Karpas-422 (cell line): ENCODE results near the gene ANKRD29. TPM values are rescaled to one million over a fixed set of nuclear protein-coding genes. Genes with fewer than 3 reads are reported as not detected.

Experiments used
- DNase-seq: peaks from one replicate; pipeline ENCODE4 v3.0.0-alpha.2; 2015
- H2AFZ ChIP-seq: fragments of 200-600 bp; sonication (generic); 2 replicates; pipeline ENCODE4 v1.6.1; 2014; ENCODE audit warnings: antibody characterized with exemption, low read length, mixed read lengths
- H3K27ac ChIP-seq: fragments of 200-600 bp; sonication (generic); 2 replicates; pipeline ENCODE4 v1.5.1; 2014; ENCODE audit warnings: mild to moderate bottlenecking, low read length, moderate library complexity
- H3K27me3 ChIP-seq: fragments of 200-600 bp; sonication (generic); 2 replicates; pipeline ENCODE4 v1.6.1; 2014; ENCODE audit warnings: low read length, mixed read lengths
- H3K36me3 ChIP-seq: fragments of 200-600 bp; sonication (generic); 2 replicates; pipeline ENCODE4 v1.6.1; 2014; ENCODE audit warnings: low read length, mixed read lengths; ENCODE audit not compliant: insufficient read depth
- H3K4me1 ChIP-seq: fragments of 200-600 bp; sonication (generic); 2 replicates; pipeline ENCODE4 v1.6.1; 2014; ENCODE audit warnings: mild to moderate bottlenecking, low read length, mixed read lengths
- H3K4me2 ChIP-seq: fragments of 200-600 bp; sonication (generic); 2 replicates; pipeline ENCODE4 v1.6.1; 2014; ENCODE audit warnings: low read length, low read depth, mild to moderate bottlenecking; ENCODE audit not compliant: poor library complexity, severe bottlenecking
- H3K4me3 ChIP-seq: fragments of 200-600 bp; sonication (generic); 2 replicates; pipeline ENCODE4 v1.5.1; 2014; ENCODE audit warnings: mild to moderate bottlenecking, antibody characterized with exemption, low read length, mixed read lengths
- H3K79me2 ChIP-seq: fragments of 200-600 bp; sonication (generic); 2 replicates; pipeline ENCODE4 v1.6.1; 2014; ENCODE audit warnings: mild to moderate bottlenecking, low read length, mixed read lengths
- H3K9ac ChIP-seq: fragments of 200-600 bp; sonication (generic); 2 replicates; pipeline ENCODE4 v1.6.0; 2014; ENCODE audit warnings: low read length
- H3K9me2 ChIP-seq: fragments of 200-600 bp; sonication (generic), shearing (Covaris generic); replicated peaks from 2 replicates; pipeline ENCODE4 v1.6.0; 2014; ENCODE audit warnings: mild to moderate bottlenecking, low read length, moderate library complexity; ENCODE audit not compliant: insufficient read depth
- H3K9me3 ChIP-seq: fragments of 300-700, 200-600 bp; sonication (generic); 2 replicates; pipeline ENCODE4 v1.6.1; 2014; ENCODE audit warnings: low read length, mixed read lengths
- H4K20me1 ChIP-seq: fragments of 200-600 bp; sonication (generic); 2 replicates; pipeline ENCODE4 v1.6.1; 2014; ENCODE audit warnings: mild to moderate bottlenecking, antibody characterized with exemption, low read length, low read depth; ENCODE audit not compliant: insufficient read depth
- total RNA-seq: library from RNA; depleted of rRNA; stranded (reverse); fragments of >200 nt; shearing (Covaris generic); gene quantifications from 2 replicates; pipeline ENCODE4 v1.2.3, GENCODE V29; 2014; ENCODE audit warnings: low replicate concordance

The ANKRD29 gene
- total RNA-seq, 1 experiment from 2014 or later, result not detected

- no peaks in the 10 kb centered on the region for H3K4me1 ChIP-seq
- no peaks in the 10 kb centered on the region for H4K20me1 ChIP-seq
- H3K79me2 ChIP-seq, result no peaks in the 10 kb centered on the region
- no peaks in the 10 kb centered on the region for H3K27me3 ChIP-seq
- no peaks in the 10 kb centered on the region for H3K9me3 ChIP-seq
- H3K9me2 ChIP-seq, result no peaks in the 10 kb centered on the region
- no peaks in the 10 kb centered on the region for H3K36me3 ChIP-seq
- H3K4me3 ChIP-seq, result no peak overlapping the region
- H3K4me2 ChIP-seq, result no peak overlapping the region
- no peak for DNase-seq
- no peak overlapping the region for H2AFZ ChIP-seq
- H3K9ac ChIP-seq, result no peak overlapping the region
- H3K27ac ChIP-seq, result no peak overlapping the region
Observed at GRCh38 chr18:23612434-23613090, 50.1 kb downstream of the ANKRD29 start.

- Histone ChIP-seq H4K20me1 (no peaks in the 10 kb centered on the region), H2AFZ (no peak overlapping the region), H3K4me3 (no peak overlapping the region), H3K79me2 (no peaks in the 10 kb centered on the region), H3K9ac (no peak overlapping the region), H3K9me3 (no peaks in the 10 kb centered on the region), H3K36me3 (no peaks in the 10 kb centered on the region), H3K27ac (no peak overlapping the region), H3K4me2 (no peak overlapping the region), H3K9me2 (no peaks in the 10 kb centered on the region), H3K27me3 (no peaks in the 10 kb centered on the region), H3K4me1 (no peaks in the 10 kb centered on the region)
- no peak for DNase-seq
Observed at GRCh38 chr18:23609390-23610023, 53.2 kb downstream of the ANKRD29 start.

GRCh38 chr18:23608211-23608610, 54.5 kb downstream of the ANKRD29 start:
- Histone ChIP-seq H3K36me3 (no peaks in the 10 kb centered on the region), H3K4me3 (no peak overlapping the region), H3K27ac (no peak overlapping the region), H3K4me1 (no peaks in the 10 kb centered on the region), H3K9ac (no peak overlapping the region), H2AFZ (no peak overlapping the region), H3K4me2 (no peak overlapping the region), H4K20me1 (no peaks in the 10 kb centered on the region), H3K27me3 (no peaks in the 10 kb centered on the region), H3K79me2 (no peaks in the 10 kb centered on the region), H3K9me3 (no peaks in the 10 kb centered on the region), H3K9me2 (no peaks in the 10 kb centered on the region)
- no peak for DNase-seq

GRCh38 chr18:23605941-23606340, 56.8 kb downstream of the ANKRD29 start:
- no peaks in the 10 kb centered on the region for H3K36me3 ChIP-seq
- no peaks in the 10 kb centered on the region for H3K9me2 ChIP-seq
- no peaks in the 10 kb centered on the region for H3K9me3 ChIP-seq
- H3K79me2 ChIP-seq, result no peaks in the 10 kb centered on the region
- no peak overlapping the region for H2AFZ ChIP-seq
- H3K27ac ChIP-seq, result no peak overlapping the region
- DNase-seq, result no peak
- no peaks in the 10 kb centered on the region for H4K20me1 ChIP-seq
- no peaks in the 10 kb centered on the region for H3K4me1 ChIP-seq
- no peak overlapping the region for H3K4me3 ChIP-seq
- no peak overlapping the region for H3K4me2 ChIP-seq
- H3K9ac ChIP-seq, result no peak overlapping the region
- no peaks in the 10 kb centered on the region for H3K27me3 ChIP-seq

GRCh38 chr18:23599809-23600208, 62.9 kb downstream of the ANKRD29 start:
- no peaks in the 10 kb centered on the region for H3K9me3 ChIP-seq
- no peak overlapping the region for H3K4me2 ChIP-seq
- no peaks in the 10 kb centered on the region for H3K9me2 ChIP-seq
- DNase-seq, result no peak
- no peaks in the 10 kb centered on the region for H3K36me3 ChIP-seq
- H3K79me2 ChIP-seq, result no peaks in the 10 kb centered on the region
- no peak overlapping the region for H2AFZ ChIP-seq
- no peak overlapping the region for H3K4me3 ChIP-seq
- no peak overlapping the region for H3K27ac ChIP-seq
- no peak overlapping the region for H3K9ac ChIP-seq
- no peaks in the 10 kb centered on the region for H4K20me1 ChIP-seq
- no peaks in the 10 kb centered on the region; the same call in 1 of the 2 replicates for H3K4me1 ChIP-seq
- no peaks in the 10 kb centered on the region; the same call in 1 of the 2 replicates for H3K27me3 ChIP-seq

- Histone ChIP-seq H3K27ac (no peak overlapping the region), H3K27me3 (no peaks in the 10 kb centered on the region; the same call in 1 of the 2 replicates)
- no peak for DNase-seq
Observed at GRCh38 chr18:23596183-23596582, 66.5 kb downstream of the ANKRD29 start.

GRCh38 chr18:23595591-23595990, 67.1 kb downstream of the ANKRD29 start:
- H2AFZ ChIP-seq, result no peak overlapping the region
- no peaks in the 10 kb centered on the region; the same call in 1 of the 2 replicates for H3K4me1 ChIP-seq
- no peaks in the 10 kb centered on the region; the same call in 1 of the 2 replicates for H3K27me3 ChIP-seq
- no peak overlapping the region for H3K27ac ChIP-seq
- no peaks in the 10 kb centered on the region for H3K9me2 ChIP-seq
- no peaks in the 10 kb centered on the region for H3K9me3 ChIP-seq
- no peaks in the 10 kb centered on the region for H3K79me2 ChIP-seq
- no peaks in the 10 kb centered on the region for H3K36me3 ChIP-seq
- no peak overlapping the region for H3K9ac ChIP-seq
- H3K4me2 ChIP-seq, result no peak overlapping the region
- H4K20me1 ChIP-seq, result no peaks in the 10 kb centered on the region
- DNase-seq, result no peak
- no peak overlapping the region for H3K4me3 ChIP-seq

More at GRCh38 chr18:23596183-23596582, 66.5 kb downstream of the ANKRD29 start:
- Histone ChIP-seq H3K9ac (no peak overlapping the region), H3K4me1 (no peaks in the 10 kb centered on the region; the same call in 1 of the 2 replicates), H3K9me2 (no peaks in the 10 kb centered on the region), H4K20me1 (no peaks in the 10 kb centered on the region), H3K4me3 (no peak overlapping the region), H3K79me2 (no peaks in the 10 kb centered on the region), H3K9me3 (no peaks in the 10 kb centered on the region), H2AFZ (no peak overlapping the region), H3K4me2 (no peak overlapping the region), H3K36me3 (no peaks in the 10 kb centered on the region)

GRCh38 chr18:23593720-23594119, 69.0 kb downstream of the ANKRD29 start:
- no peak overlapping the region for H3K4me3 ChIP-seq
- H3K9ac ChIP-seq, result no peak overlapping the region
- no peaks in the 10 kb centered on the region for H3K9me3 ChIP-seq
- no peaks in the 10 kb centered on the region for H3K36me3 ChIP-seq
- no peak overlapping the region for H2AFZ ChIP-seq
- H3K27ac ChIP-seq, result no peak overlapping the region
- H4K20me1 ChIP-seq, result no peaks in the 10 kb centered on the region
- H3K79me2 ChIP-seq, result no peaks in the 10 kb centered on the region
- no peaks in the 10 kb centered on the region for H3K9me2 ChIP-seq
- H3K27me3 ChIP-seq, result no peaks in the 10 kb centered on the region
- no peak overlapping the region for H3K4me2 ChIP-seq
- DNase-seq, result no peak
- H3K4me1 ChIP-seq, result no peaks in the 10 kb centered on the region; the same call in 1 of the 2 replicates
